Erythroblast (primary cell): Measurements from ENCODE around the gene ARHGAP6.

Source experiments
- DNase-seq, 2 experiments: peaks; one replicate each; lab custom pipeline; 2025; lab: John Stamatoyannopoulos, UW
- GATA1 ChIP-seq: IDR thresholded peaks from 2 replicates; pipeline ENCODE4 v1.6.1; 2011; ENCODE audit warnings: low read depth, mild to moderate bottlenecking, control low read depth, low read length, moderate library complexity
- POLR2A ChIP-seq: IDR thresholded peaks from 2 replicates; pipeline ENCODE4 v1.6.1; 2011; ENCODE audit warnings: mild to moderate bottlenecking, low read length

Gene ARHGAP6

GRCh38 chrX:11577603-11578002 is 88.1 kb downstream of the ARHGAP6 start:
- no peak for TF ChIP-seq GATA1
- no peak for TF ChIP-seq POLR2A
- no peak for DNase-seq

GRCh38 chrX:11575332-11575731 is 90.4 kb downstream of the ARHGAP6 start:
- TF ChIP-seq POLR2A, result no peak
- TF ChIP-seq GATA1, result no peak
- DNase-seq, result no peak

- no peak for DNase-seq
- no peak for TF ChIP-seq GATA1
- TF ChIP-seq POLR2A, result no peak
Observed at GRCh38 chrX:11567528-11568220, 98.0 kb downstream of the ARHGAP6 start.

- DNase-seq, result no peak
- TF ChIP-seq POLR2A (no peak), GATA1 (no peak)
Observed at GRCh38 chrX:11566789-11567188, 98.9 kb downstream of the ARHGAP6 start.

GRCh38 chrX:11566173-11566572 is 99.5 kb downstream of the ARHGAP6 start:
- DNase-seq, result no peak
- TF ChIP-seq GATA1, result no peak
- no peak for TF ChIP-seq POLR2A

GRCh38 chrX:11564546-11564945 is 101.2 kb downstream of the ARHGAP6 start:
- DNase-seq, result no peak
- TF ChIP-seq GATA1, result no peak
- no peak for TF ChIP-seq POLR2A

GRCh38 chrX:11562570-11562969 is 103.2 kb downstream of the ARHGAP6 start:
- DNase-seq, result no peak
- TF ChIP-seq GATA1 (no peak), POLR2A (no peak)

- TF ChIP-seq POLR2A, result no peak
- TF ChIP-seq GATA1, result no peak
- DNase-seq, result peak; percentile 53 to 70
Observed at GRCh38 chrX:11558972-11559371, 106.7 kb downstream of the ARHGAP6 start.

- no peak for TF ChIP-seq GATA1
- TF ChIP-seq POLR2A, result no peak
- DNase-seq, result no peak
Observed at GRCh38 chrX:11557120-11557519, 108.6 kb downstream of the ARHGAP6 start.

GRCh38 chrX:11555759-11556158 is 110.0 kb downstream of the ARHGAP6 start:
- TF ChIP-seq GATA1, result no peak
- no peak for TF ChIP-seq POLR2A
- no peak for DNase-seq

- DNase-seq, result no peak
Observed at GRCh38 chrX:11553594-11553993, 112.1 kb downstream of the ARHGAP6 start.

GRCh38 chrX:11551151-11551550 is 114.6 kb downstream of the ARHGAP6 start:
- TF ChIP-seq GATA1 (no peak), POLR2A (no peak)
- DNase-seq, result no peak

More at GRCh38 chrX:11553594-11553993, 112.1 kb downstream of the ARHGAP6 start:
- TF ChIP-seq POLR2A (no peak), GATA1 (no peak)

- TF ChIP-seq GATA1 (no peak), POLR2A (no peak)
- DNase-seq, result no peak
Observed at GRCh38 chrX:11546917-11547316, 118.8 kb downstream of the ARHGAP6 start.

- DNase-seq, result no peak
- TF ChIP-seq POLR2A, result no peak
- no peak for TF ChIP-seq GATA1
Observed at GRCh38 chrX:11543249-11543648, 122.5 kb downstream of the ARHGAP6 start.

- no peak for TF ChIP-seq POLR2A
- no peak for DNase-seq
Observed at GRCh38 chrX:11541510-11541909, 124.2 kb downstream of the ARHGAP6 start.

- TF ChIP-seq POLR2A (no peak), GATA1 (no peak)
- no peak for DNase-seq
Observed at GRCh38 chrX:11540532-11541377, 125.0 kb downstream of the ARHGAP6 start.
